ENCODE results near the gene ATP2B1. TPM values are rescaled to one million over a fixed set of nuclear protein-coding genes. Genes with fewer than 3 reads are reported as not detected.

Gene ATP2B1
- total and polyA plus RNA-seq, 8 donors: 4.3 to 22.4 (median 14.4) TPM

DNA sequence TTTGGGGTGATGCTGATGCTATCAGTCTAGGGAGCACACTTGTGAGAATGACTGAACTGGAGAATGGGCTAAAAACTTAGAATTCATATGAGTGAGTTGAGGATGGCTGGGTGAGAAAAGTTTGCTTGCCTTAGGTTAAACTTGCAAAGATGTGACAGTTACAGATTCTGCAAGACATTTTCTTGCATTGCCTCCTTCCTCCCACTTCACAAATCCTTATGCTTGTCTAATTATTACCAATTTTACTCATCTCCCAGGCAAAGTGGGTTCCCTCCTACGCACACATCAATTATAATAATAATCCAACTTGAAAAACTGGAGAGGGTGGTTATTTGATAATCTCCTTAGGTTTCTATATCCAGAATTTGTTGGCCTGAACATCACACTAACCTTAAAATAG, 50.9 kb downstream of the ATP2B1 start:
- intact Hi-C loops (cut with DNase I): no loop called here
- WGBS, 2 donors: 79 to 87% methylated on average over 1 of the region's 1 CpG
- H3K9me3 ChIP-seq: no peaks in the 10 kb centered on the region
- no peaks in the 10 kb centered on the region for H3K27me3 ChIP-seq
- H3K36me3 ChIP-seq: no peaks in the 10 kb centered on the region
- no peak for DNase-seq
- H3K4me1 ChIP-seq: peaks cover 3 to 15% (median 14%) of the 10 kb centered on the region in 3 donors
- FAIRE-seq: no peak
- no peak for ATAC-seq
- TF ChIP-seq, protein P1, sequence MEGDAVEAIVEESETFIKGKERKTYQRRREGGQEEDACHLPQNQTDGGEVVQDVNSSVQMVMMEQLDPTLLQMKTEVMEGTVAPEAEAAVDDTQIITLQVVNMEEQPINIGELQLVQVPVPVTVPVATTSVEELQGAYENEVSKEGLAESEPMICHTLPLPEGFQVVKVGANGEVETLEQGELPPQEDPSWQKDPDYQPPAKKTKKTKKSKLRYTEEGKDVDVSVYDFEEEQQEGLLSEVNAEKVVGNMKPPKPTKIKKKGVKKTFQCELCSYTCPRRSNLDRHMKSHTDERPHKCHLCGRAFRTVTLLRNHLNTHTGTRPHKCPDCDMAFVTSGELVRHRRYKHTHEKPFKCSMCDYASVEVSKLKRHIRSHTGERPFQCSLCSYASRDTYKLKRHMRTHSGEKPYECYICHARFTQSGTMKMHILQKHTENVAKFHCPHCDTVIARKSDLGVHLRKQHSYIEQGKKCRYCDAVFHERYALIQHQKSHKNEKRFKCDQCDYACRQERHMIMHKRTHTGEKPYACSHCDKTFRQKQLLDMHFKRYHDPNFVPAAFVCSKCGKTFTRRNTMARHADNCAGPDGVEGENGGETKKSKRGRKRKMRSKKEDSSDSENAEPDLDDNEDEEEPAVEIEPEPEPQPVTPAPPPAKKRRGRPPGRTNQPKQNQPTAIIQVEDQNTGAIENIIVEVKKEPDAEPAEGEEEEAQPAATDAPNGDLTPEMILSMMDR (IDR thresholded peaks at IDR 0.05): no peak
- H3K27ac ChIP-seq: no peak overlapping the region
- no peak overlapping the region for H3K4me3 ChIP-seq

DNA sequence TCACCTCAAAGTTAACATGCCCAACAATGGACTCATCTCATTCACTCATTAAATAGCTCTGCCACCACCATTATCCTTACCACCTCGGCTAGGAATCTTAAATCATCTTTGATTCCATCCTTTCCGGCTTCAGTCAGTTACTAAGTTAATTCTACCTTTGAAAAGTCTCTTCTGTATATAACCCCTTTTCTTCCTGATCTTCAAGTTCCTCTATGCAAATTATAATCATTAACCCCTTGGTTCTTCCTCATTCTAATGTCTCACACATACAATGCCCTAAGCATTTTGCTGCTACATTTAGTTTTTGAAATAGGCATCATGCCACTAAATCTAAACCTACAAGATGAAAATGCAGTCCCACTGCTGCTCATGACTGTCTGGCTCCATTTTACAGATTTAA, 51.6 kb downstream of the ATP2B1 start:
- Histone ChIP-seq H3K27ac (no peak overlapping the region), H3K27me3 (no peaks in the 10 kb centered on the region), H3K4me1 (peaks cover 3 to 9% (median 8%) of the 10 kb centered on the region in 3 donors), H3K4me3 (no peak overlapping the region), H3K9me3 (no peaks in the 10 kb centered on the region), H3K36me3 (no peaks in the 10 kb centered on the region)
- TF ChIP-seq, protein P1 (IDR thresholded peaks at IDR 0.05): no peak
- DNase-seq: no peak
- intact Hi-C loops (cut with DNase I): no loop called here
- no peak for FAIRE-seq
- WGBS, 2 donors: 96 to 97% methylated on average over 2 of the region's 2 CpGs
- ATAC-seq: no peak

DNA sequence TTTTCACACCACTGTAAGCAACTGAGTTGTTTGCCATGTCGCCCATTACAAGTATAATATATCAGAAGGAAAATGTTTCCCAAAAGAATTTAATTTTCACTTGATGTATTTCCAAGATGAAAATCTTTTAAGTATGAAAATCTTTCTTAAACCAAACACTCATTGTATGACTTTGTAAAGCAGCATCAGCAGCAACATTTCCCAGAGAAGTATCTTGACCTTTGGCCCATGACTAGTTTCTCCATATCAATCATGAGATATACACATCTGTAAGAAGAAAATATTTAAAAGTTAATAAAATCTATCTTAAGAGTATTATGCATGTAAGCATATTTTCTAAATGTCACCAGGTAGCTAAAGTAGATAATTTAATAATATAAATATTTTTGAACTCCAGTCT, 52.8 kb downstream of the ATP2B1 start:
- peaks cover 3 to 5% (median 5%) of the 10 kb centered on the region in 3 donors for H3K4me1 ChIP-seq
- no peaks in the 10 kb centered on the region for H3K36me3 ChIP-seq
- no peak for FAIRE-seq
- 83 to 92% methylated on average over 1 of the region's 1 CpG for WGBS, 2 donors
- H3K27ac ChIP-seq: no peak overlapping the region
- intact Hi-C loops (cut with DNase I): no loop called here
- no peaks in the 10 kb centered on the region for H3K27me3 ChIP-seq
- TF ChIP-seq, protein P1 (IDR thresholded peaks at IDR 0.05): no peak
- no peak for ATAC-seq
- H3K4me3 ChIP-seq: no peak overlapping the region
- DNase-seq: no peak
- H3K9me3 ChIP-seq: no peaks in the 10 kb centered on the region

DNA sequence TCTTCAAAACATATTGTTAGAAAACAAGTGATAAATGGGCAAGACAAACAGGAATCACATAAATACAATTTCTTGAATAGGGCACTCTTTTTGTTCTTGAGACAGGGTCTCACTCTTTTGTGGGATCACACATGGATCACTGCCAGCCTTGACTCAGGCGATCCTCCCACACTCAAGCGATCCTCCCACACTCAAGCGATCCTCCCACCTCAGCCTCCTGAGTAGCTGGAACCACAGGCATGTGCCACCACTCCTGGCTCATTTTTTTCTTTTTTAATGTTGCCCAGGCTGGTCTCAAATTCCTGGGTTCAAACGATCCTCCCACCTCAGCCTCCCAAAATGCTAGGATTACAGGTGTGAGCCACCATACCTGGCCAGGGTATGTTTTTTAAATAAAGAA, 57.4 kb downstream of the ATP2B1 start:
- FAIRE-seq (no peak), ATAC-seq (no peak), DNase-seq (no peak)
- intact Hi-C loops (cut with DNase I): no loop called here
- Histone ChIP-seq H3K27me3 (no peaks in the 10 kb centered on the region), H3K27ac (no peak overlapping the region), H3K4me3 (no peak overlapping the region), H3K36me3 (no peaks in the 10 kb centered on the region), H3K4me1 (peaks cover 0 to 4% (median 3%) of the 10 kb centered on the region in 3 donors), H3K9me3 (no peaks in the 10 kb centered on the region)
- 95 to 98% methylated on average over 4 of the region's 4 CpGs for WGBS, 2 donors
- TF ChIP-seq, protein P1 (IDR thresholded peaks at IDR 0.05): no peak

DNA sequence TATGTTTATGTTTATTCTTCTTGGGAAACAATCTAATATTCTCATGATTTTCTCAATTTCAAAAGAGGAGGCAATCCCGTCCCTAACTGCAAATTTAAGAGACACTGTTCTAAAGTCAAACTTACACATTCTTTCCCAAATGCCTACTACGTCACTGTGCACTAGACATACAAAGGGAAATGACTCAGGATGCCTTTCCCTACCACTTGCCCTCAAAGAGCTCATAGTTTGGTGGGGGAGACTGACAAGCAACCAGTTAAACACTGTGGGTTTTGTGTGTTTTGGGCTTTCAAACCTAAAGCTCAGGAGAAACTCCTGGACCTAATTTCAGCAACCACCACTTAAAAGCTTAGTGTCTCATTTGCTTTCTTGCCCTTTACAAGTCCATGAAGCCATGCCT, 58.4 kb downstream of the ATP2B1 start:
- Histone ChIP-seq H3K36me3 (no peaks in the 10 kb centered on the region), H3K27ac (no peak overlapping the region), H3K27me3 (no peaks in the 10 kb centered on the region), H3K4me1 (peaks cover 0 to 4% (median 0%) of the 10 kb centered on the region in 3 donors), H3K9me3 (no peaks in the 10 kb centered on the region), H3K4me3 (no peak overlapping the region)
- 97 to 98% methylated on average over 2 of the region's 2 CpGs for WGBS, 2 donors
- DNase-seq: no peak
- TF ChIP-seq, protein P1 (IDR thresholded peaks at IDR 0.05): no peak
- intact Hi-C loops (cut with DNase I): no loop called here
- no peak for ATAC-seq
- FAIRE-seq: no peak

All from pancreas (tissue), 10 donors.